HCT116 (cell line): ENCODE measurements around the gene TNFSF13.

Source experiments
- CEBPB ChIP-seq: IDR thresholded peaks from 2 replicates; pipeline ENCODE4 v1.6.1; 2012; ENCODE audit warnings: low read depth
- EZH2 ChIP-seq: fragments of 200-600 bp; sonication (generic); IDR thresholded peaks from 2 replicates; pipeline ENCODE4 v1.6.1; 2017; ENCODE audit warnings: antibody characterized with exemption, mixed run types
- EZH2phosphoT487 ChIP-seq: fragments of 200-600 bp; IDR thresholded peaks from 2 replicates; pipeline ENCODE4 v1.6.1; 2018; ENCODE audit warnings: antibody characterized with exemption, borderline replicate concordance
- POLR2A ChIP-seq: IDR thresholded peaks from 2 replicates; pipeline ENCODE4 v1.7.0; 2011; ENCODE audit warnings: borderline replicate concordance; ENCODE audit not compliant: insufficient read depth, insufficient read length; ENCODE audit errors: extremely low read depth
- POLR2AphosphoS5 ChIP-seq: IDR thresholded peaks from 2 replicates; pipeline ENCODE4 v1.6.1; 2011; ENCODE audit warnings: mild to moderate bottlenecking, low read depth, low read length, moderate library complexity
- RAD21 ChIP-seq: IDR thresholded peaks from 2 replicates; pipeline ENCODE4 v1.6.1; 2012; ENCODE audit warnings: low read depth, mild to moderate bottlenecking
- SP1 ChIP-seq: IDR thresholded peaks from 2 replicates; pipeline ENCODE4 v1.6.1; 2012; ENCODE audit warnings: low read depth
- TCF7L2 ChIP-seq: IDR thresholded peaks from 2 replicates; pipeline ENCODE4 v1.7.0; 2011; ENCODE audit warnings: borderline replicate concordance, inconsistent platforms; ENCODE audit not compliant: insufficient read depth, insufficient read length; ENCODE audit errors: extremely low read depth
- YY1 ChIP-seq: IDR thresholded peaks from 2 replicates; pipeline ENCODE4 v1.6.1; 2011; ENCODE audit warnings: low read length, low read depth, moderate library complexity, mild to moderate bottlenecking; ENCODE audit not compliant: insufficient replicate concordance; ENCODE audit errors: extremely low read depth
- ZNF274 ChIP-seq: fragments of 200-500 bp; sonication (Bioruptor generic); IDR thresholded peaks from 2 replicates; pipeline ENCODE4 v1.6.1; 2014; ENCODE audit warnings: mild to moderate bottlenecking, low read depth, low read length, inconsistent platforms
- TF ChIP-seq, protein P1 (sequence below), 3 experiments: fragments of 200-600 bp in 1 of 3; sonication (generic) in 1 of 3; IDR thresholded peaks in 2 of 3; conservative IDR thresholded peaks in 1 of 3; 2 replicates each; pipeline ENCODE4 v1.5.1; 2012 to 2017; ENCODE audit warnings: low read depth in 2 of 3, low read length in 2 of 3, antibody characterized with exemption in 1 of 3, borderline replicate concordance in 1 of 3, control low read depth in 1 of 3, mild to moderate bottlenecking in 1 of 3, mixed read lengths in 1 of 3, mixed run types in 1 of 3, moderate library complexity in 1 of 3; ENCODE audit not compliant: insufficient read depth in 1 of 3
- TF ChIP-seq, protein P2 (sequence below): IDR thresholded peaks from 2 replicates; pipeline ENCODE4 v1.6.1; 2012
- TF ChIP-seq, protein P3 (sequence below): IDR thresholded peaks from 2 replicates; pipeline ENCODE4 v1.6.1; 2011; ENCODE audit warnings: mild to moderate bottlenecking, low read length, moderate library complexity; ENCODE audit not compliant: insufficient replicate concordance; ENCODE audit errors: extremely low read depth

DNA sequence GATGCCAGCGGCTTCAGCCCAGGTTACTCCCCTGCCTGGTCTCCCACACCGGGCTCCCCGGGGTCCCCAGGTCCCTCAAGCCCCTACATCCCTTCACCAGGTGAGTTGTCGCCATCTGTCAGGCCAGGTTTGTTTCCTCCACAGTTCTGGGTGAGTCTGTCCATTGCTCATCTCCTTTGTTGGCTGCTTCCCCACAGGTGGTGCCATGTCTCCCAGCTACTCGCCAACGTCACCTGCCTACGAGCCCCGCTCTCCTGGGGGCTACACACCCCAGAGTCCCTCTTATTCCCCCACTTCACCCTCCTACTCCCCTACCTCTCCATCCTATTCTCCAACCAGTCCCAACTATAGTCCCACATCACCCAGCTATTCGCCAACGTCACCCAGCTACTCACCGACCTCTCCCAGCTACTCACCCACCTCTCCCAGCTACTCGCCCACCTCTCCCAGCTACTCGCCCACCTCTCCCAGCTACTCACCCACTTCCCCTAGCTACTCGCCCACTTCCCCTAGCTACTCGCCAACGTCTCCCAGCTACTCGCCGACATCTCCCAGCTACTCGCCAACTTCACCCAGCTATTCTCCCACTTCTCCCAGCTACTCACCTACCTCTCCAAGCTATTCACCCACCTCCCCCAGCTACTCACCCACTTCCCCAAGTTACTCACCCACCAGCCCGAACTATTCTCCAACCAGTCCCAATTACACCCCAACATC, 45.6 kb upstream of the TNFSF13 start:
- TF ChIP-seq, protein P1, sequence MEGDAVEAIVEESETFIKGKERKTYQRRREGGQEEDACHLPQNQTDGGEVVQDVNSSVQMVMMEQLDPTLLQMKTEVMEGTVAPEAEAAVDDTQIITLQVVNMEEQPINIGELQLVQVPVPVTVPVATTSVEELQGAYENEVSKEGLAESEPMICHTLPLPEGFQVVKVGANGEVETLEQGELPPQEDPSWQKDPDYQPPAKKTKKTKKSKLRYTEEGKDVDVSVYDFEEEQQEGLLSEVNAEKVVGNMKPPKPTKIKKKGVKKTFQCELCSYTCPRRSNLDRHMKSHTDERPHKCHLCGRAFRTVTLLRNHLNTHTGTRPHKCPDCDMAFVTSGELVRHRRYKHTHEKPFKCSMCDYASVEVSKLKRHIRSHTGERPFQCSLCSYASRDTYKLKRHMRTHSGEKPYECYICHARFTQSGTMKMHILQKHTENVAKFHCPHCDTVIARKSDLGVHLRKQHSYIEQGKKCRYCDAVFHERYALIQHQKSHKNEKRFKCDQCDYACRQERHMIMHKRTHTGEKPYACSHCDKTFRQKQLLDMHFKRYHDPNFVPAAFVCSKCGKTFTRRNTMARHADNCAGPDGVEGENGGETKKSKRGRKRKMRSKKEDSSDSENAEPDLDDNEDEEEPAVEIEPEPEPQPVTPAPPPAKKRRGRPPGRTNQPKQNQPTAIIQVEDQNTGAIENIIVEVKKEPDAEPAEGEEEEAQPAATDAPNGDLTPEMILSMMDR (IDR thresholded peaks at IDR 0.05 in 2 of 3, conservative IDR thresholded peaks at IDR 0.05 in 1 of 3; ENCODE audit: borderline replicate concordance in 1 of 3, insufficient read depth in 1 of 3, low read depth in 2 of 3, low read length in 2 of 3), result no peak
- TF ChIP-seq YY1 (no peak), EZH2phosphoT487 (no peak), RAD21 (no peak), POLR2A (no peak), CEBPB (no peak), SP1 (no peak), ZNF274 (no peak), EZH2 (no peak), TCF7L2 (no peak), POLR2AphosphoS5 (no peak)
- TF ChIP-seq, protein P2, sequence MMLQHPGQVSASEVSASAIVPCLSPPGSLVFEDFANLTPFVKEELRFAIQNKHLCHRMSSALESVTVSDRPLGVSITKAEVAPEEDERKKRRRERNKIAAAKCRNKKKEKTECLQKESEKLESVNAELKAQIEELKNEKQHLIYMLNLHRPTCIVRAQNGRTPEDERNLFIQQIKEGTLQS, result no peak
- TF ChIP-seq, protein P3, sequence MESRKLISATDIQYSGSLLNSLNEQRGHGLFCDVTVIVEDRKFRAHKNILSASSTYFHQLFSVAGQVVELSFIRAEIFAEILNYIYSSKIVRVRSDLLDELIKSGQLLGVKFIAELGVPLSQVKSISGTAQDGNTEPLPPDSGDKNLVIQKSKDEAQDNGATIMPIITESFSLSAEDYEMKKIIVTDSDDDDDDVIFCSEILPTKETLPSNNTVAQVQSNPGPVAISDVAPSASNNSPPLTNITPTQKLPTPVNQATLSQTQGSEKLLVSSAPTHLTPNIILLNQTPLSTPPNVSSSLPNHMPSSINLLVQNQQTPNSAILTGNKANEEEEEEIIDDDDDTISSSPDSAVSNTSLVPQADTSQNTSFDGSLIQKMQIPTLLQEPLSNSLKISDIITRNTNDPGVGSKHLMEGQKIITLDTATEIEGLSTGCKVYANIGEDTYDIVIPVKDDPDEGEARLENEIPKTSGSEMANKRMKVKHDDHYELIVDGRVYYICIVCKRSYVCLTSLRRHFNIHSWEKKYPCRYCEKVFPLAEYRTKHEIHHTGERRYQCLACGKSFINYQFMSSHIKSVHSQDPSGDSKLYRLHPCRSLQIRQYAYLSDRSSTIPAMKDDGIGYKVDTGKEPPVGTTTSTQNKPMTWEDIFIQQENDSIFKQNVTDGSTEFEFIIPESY, result no peak
